ENCODE results near the gene PRSS22.

DNA sequence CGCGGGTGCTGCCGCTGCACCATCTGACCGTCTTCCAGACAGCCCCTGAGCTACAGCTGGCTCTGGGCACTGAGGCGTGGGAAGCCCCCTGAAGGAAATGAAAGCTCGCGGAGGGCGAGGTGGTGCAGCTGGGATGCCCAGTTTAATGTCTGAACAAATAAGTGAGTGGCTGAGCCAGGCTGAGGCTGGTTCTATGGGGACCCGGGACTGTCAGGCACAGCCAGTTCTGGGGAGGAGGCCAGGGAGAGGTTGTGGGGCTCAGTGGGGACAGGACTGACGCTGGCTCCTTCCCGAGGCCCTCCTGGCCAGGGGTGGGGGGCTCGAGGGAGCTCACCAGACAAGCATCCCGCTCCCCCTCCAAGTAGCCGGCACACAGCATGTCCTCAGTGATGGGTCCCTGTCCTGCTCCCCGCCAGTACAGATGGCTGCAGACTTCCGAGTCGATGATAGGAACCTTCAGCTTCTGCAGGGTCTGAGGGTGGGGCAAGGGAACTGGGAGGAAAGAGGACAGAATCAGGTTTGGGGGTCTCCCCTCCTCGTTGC is 4.4 kb downstream of the PRSS22 start:
- TF ChIP-seq BACH1 (IDR thresholded peaks at IDR 0.05; ENCODE audit: borderline replicate concordance), result no peak
- TF ChIP-seq, protein P1, sequence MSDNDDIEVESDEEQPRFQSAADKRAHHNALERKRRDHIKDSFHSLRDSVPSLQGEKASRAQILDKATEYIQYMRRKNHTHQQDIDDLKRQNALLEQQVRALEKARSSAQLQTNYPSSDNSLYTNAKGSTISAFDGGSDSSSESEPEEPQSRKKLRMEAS (IDR thresholded peaks at IDR 0.05; ENCODE audit: low read depth, low read length), result no peak
- no peak for TF ChIP-seq CHD1 (IDR thresholded peaks at IDR 0.05; ENCODE audit: low read depth, low read length)
- no peak for TF ChIP-seq GABPA (IDR thresholded peaks at IDR 0.05; ENCODE audit: low read depth)
- TF ChIP-seq TCF12 (IDR thresholded peaks at IDR 0.05; ENCODE audit: low read depth, low read length), result no peak
- TF ChIP-seq FOXM1 (IDR thresholded peaks at IDR 0.05; ENCODE audit: low read depth, low read length), result no peak
- TF ChIP-seq ZNF274 (IDR thresholded peaks at IDR 0.05; ENCODE audit: insufficient read depth, insufficient read length), result no peak
- TF ChIP-seq, protein P2, sequence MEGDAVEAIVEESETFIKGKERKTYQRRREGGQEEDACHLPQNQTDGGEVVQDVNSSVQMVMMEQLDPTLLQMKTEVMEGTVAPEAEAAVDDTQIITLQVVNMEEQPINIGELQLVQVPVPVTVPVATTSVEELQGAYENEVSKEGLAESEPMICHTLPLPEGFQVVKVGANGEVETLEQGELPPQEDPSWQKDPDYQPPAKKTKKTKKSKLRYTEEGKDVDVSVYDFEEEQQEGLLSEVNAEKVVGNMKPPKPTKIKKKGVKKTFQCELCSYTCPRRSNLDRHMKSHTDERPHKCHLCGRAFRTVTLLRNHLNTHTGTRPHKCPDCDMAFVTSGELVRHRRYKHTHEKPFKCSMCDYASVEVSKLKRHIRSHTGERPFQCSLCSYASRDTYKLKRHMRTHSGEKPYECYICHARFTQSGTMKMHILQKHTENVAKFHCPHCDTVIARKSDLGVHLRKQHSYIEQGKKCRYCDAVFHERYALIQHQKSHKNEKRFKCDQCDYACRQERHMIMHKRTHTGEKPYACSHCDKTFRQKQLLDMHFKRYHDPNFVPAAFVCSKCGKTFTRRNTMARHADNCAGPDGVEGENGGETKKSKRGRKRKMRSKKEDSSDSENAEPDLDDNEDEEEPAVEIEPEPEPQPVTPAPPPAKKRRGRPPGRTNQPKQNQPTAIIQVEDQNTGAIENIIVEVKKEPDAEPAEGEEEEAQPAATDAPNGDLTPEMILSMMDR (IDR thresholded peaks at IDR 0.05 in 2 of 3, conservative IDR thresholded peaks at IDR 0.05 in 1 of 3; ENCODE audit: control insufficient read depth in 2 of 3, extremely low read depth in 1 of 3, insufficient read depth in 1 of 3, low read depth in 3 of 3, low read length in 3 of 3), result no peak

All from GM12878 (cell line).